ENCODE measurements around the gene OLFM2. TPM values are rescaled to one million over a fixed set of nuclear protein-coding genes. Genes with fewer than 3 reads are reported as not detected.

The OLFM2 gene
- 55.0 and 57.9 TPM in 2 replicates for total RNA-seq
- long read RNA-seq: 0 reads

DNA sequence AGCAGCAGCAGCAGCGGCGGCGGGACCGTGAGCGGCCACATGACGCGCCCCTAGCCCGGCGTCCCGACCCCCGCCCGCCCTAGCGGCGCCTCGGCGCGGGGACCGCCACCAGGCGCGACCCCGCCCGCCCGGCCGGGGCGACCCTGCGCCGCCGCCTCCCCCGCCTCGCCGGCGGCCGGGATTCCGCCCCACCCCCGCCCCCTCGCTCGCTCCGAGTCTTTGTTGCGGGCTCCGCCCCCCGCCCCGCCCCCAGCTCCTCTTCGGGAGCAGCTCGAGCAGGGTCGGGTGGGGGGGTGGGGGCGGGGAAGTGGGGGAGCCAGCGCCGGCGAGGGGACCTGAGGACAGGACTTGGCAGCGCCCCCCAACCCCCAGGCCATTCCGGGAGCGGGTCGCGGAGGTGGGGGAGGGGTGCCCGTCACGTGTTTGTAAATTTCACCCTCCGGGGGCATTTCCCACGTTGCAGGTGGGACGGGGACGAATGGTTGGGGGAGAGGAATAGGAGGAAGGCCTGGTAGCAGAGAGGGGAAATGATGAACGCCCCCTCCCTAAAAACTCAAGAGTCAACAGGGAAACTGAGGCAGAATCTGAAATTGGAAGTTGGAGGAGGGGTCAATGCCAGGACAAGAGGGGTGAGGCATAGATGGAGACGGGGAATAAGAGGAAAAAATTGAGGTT is at the start of gene OLFM2:
Gene OLFM2 (minus strand): TSS at position 190 of the 675 bp plus-strand sequence. CDS start 149 bp downstream, at position 41.
- Mint-ChIP-seq H3K27ac (peak within 1 kb of the TSS; percentile 73), H3K4me3 (ENCODE audit: low read depth) (peak within 1 kb of the TSS; percentile 95), H3K36me3 (ENCODE audit: insufficient read depth) (no peaks in the 10 kb centered on the region), H3K4me1 (ENCODE audit: low read depth) (peaks cover 12% of the 10 kb centered on the region), H3K9me3 (ENCODE audit: low read depth) (no peaks in the 10 kb centered on the region), H3K27me3 (peaks cover 32% of the 10 kb centered on the region)
- DNase-seq (ENCODE audit: low spot score, unreplicated experiment): peak; percentile 58
- TF ChIP-seq, protein P1, sequence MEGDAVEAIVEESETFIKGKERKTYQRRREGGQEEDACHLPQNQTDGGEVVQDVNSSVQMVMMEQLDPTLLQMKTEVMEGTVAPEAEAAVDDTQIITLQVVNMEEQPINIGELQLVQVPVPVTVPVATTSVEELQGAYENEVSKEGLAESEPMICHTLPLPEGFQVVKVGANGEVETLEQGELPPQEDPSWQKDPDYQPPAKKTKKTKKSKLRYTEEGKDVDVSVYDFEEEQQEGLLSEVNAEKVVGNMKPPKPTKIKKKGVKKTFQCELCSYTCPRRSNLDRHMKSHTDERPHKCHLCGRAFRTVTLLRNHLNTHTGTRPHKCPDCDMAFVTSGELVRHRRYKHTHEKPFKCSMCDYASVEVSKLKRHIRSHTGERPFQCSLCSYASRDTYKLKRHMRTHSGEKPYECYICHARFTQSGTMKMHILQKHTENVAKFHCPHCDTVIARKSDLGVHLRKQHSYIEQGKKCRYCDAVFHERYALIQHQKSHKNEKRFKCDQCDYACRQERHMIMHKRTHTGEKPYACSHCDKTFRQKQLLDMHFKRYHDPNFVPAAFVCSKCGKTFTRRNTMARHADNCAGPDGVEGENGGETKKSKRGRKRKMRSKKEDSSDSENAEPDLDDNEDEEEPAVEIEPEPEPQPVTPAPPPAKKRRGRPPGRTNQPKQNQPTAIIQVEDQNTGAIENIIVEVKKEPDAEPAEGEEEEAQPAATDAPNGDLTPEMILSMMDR (IDR thresholded peaks at IDR 0.05; ENCODE audit: unreplicated experiment): no peak

DNA sequence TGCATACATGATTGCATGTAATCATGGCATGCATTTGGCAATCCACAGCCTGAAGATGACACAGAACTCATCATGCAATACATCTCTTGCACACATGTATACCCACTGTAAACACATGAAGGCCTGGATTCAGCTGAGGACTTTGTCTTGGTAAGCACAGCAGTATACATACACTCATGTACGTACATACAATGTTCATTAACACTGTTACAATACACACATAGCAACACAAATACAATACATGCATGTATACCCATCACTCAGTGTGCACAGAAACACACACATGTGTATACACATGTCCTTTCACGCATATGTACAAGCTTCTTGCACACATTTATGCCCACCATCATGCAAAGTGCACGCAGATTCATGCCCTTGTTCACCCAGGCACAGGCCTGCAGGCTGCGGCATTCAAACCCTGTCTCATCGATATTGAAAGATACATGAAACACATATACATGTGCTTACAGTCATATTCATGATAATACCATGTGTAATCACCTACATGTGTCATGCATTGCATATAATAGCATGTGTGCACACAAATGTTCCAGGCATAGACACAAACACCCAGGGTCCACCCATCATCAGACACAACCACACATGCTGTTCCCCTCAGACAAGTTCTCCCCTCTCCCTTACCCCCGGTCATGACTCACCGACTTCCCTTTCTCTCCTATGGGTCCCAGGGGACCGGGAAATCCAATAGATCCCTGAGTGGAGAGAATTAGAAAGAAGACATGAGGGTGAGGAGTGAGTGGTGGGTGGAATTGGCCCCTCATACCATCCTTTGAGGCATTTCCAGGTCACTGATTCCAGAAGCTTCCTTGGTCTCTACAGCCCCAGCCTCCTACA is 45.3 kb upstream of the OLFM2 start:
- H3K27me3 Mint-ChIP-seq: peaks cover 20% of the 10 kb centered on the region
- no peak for DNase-seq (ENCODE audit: low spot score, unreplicated experiment)
- H3K4me1 Mint-ChIP-seq (ENCODE audit: low read depth): no peaks in the 10 kb centered on the region
- H3K36me3 Mint-ChIP-seq (ENCODE audit: insufficient read depth): no peaks in the 10 kb centered on the region
- TF ChIP-seq, protein P1 (IDR thresholded peaks at IDR 0.05; ENCODE audit: unreplicated experiment): no peak
- H3K9me3 Mint-ChIP-seq (ENCODE audit: low read depth): no peaks in the 10 kb centered on the region
- H3K4me3 Mint-ChIP-seq (ENCODE audit: low read depth): no peak overlapping the region
- H3K27ac Mint-ChIP-seq: no peak overlapping the region

DNA sequence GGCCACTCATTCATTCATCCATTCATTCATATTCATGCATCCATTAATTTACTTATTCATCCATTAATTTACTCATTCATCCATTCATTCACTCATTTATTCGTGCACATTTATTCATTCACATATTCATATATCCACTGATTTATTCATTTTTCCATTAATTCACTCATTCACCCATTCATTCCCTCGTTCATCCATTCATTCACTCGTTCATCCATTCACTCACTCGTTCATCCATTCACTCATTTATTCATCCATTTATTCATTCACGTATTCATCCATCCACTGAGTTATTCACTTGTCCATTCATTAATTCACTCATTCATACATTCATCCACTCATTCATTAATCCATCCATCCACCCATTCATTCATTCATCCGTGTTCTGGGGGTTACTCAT is 35.8 kb upstream of the OLFM2 start:
- peaks cover 38% of the 10 kb centered on the region for H3K27me3 Mint-ChIP-seq
- H3K4me3 Mint-ChIP-seq (ENCODE audit: low read depth): no peak overlapping the region
- no peaks in the 10 kb centered on the region for H3K36me3 Mint-ChIP-seq (ENCODE audit: insufficient read depth)
- no peaks in the 10 kb centered on the region for H3K4me1 Mint-ChIP-seq (ENCODE audit: low read depth)
- DNase-seq (ENCODE audit: low spot score, unreplicated experiment): no peak
- no peak overlapping the region for H3K27ac Mint-ChIP-seq
- TF ChIP-seq, protein P1 (IDR thresholded peaks at IDR 0.05; ENCODE audit: unreplicated experiment): no peak
- H3K9me3 Mint-ChIP-seq (ENCODE audit: low read depth): no peaks in the 10 kb centered on the region

GRCh38 chr19:9971166-9971897 is 35.0 kb upstream of the OLFM2 start:
- no peaks in the 10 kb centered on the region for H3K9me3 Mint-ChIP-seq (ENCODE audit: low read depth)
- H3K27ac Mint-ChIP-seq: no peak overlapping the region
- TF ChIP-seq, protein P1 (IDR thresholded peaks at IDR 0.05; ENCODE audit: unreplicated experiment): no peak

GRCh38 chr19:9970481-9970880 is 34.2 kb upstream of the OLFM2 start:
- no peak overlapping the region for H3K27ac Mint-ChIP-seq
- H3K27me3 Mint-ChIP-seq: peaks cover 51% of the 10 kb centered on the region
- H3K36me3 Mint-ChIP-seq (ENCODE audit: insufficient read depth): no peaks in the 10 kb centered on the region

More at GRCh38 chr19:9971166-9971897, 35.0 kb upstream of the OLFM2 start:
- Mint-ChIP-seq H3K27me3 (peaks cover 44% of the 10 kb centered on the region), H3K36me3 (ENCODE audit: insufficient read depth) (no peaks in the 10 kb centered on the region), H3K4me1 (ENCODE audit: low read depth) (no peaks in the 10 kb centered on the region), H3K4me3 (ENCODE audit: low read depth) (no peak overlapping the region)
- no peak for DNase-seq (ENCODE audit: low spot score, unreplicated experiment)

More at GRCh38 chr19:9970481-9970880, 34.2 kb upstream of the OLFM2 start:
- no peak for DNase-seq (ENCODE audit: low spot score, unreplicated experiment)
- Mint-ChIP-seq H3K4me1 (ENCODE audit: low read depth) (no peaks in the 10 kb centered on the region), H3K4me3 (ENCODE audit: low read depth) (no peak overlapping the region), H3K9me3 (ENCODE audit: low read depth) (no peaks in the 10 kb centered on the region)
- TF ChIP-seq, protein P1 (IDR thresholded peaks at IDR 0.05; ENCODE audit: unreplicated experiment): no peak

All from progenitor cell of endocrine pancreas (in vitro differentiated cells).